Body of pancreas (tissue), 4 donors: ENCODE results near the gene SBSN. TPM values are rescaled to one million over a fixed set of nuclear protein-coding genes. Genes with fewer than 3 reads are reported as not detected.
"Not testable (repeated sequence)": the region's sequence is repeated elsewhere in the genome, so short reads cannot be mapped to it uniquely, and the experiment has no call there.

ENCODE experiments used
- ATAC-seq: fragments of 150-250 bp; one replicate; pipeline ENCODE4 v1.9.1; 2016
- DNase-seq, 4 donors: peaks; one replicate each; pipeline ENCODE4 v3.0.0-alpha.2; 2019
- H3K27ac ChIP-seq, 4 donors: fragments of 200-600 bp; sonication (generic); 1 replicate in 3 of 4; 2 replicates in 1 of 4; pipeline versions ENCODE4 v1.5.1 to v1.6.1; 2016 to 2019; ENCODE audit warnings: mild to moderate bottlenecking in 1 of 4, mixed read lengths in 1 of 4, moderate library complexity in 1 of 4
- H3K27me3 ChIP-seq, 2 donors: fragments of 200-600 bp; sonication (generic); one replicate each; pipeline ENCODE4 v1.6.0; 2016; ENCODE audit warnings: mild to moderate bottlenecking in 1 of 2
- H3K36me3 ChIP-seq, 2 donors: fragments of 200-600 bp; sonication (generic); replicated peaks in 1 of 2; 2 replicates each; pipeline ENCODE4 v1.5.1; 2016; ENCODE audit warnings: low read depth in 2 of 2; ENCODE audit not compliant: insufficient read depth in 1 of 2
- H3K4me1 ChIP-seq: fragments of 200-600 bp; sonication (generic); one replicate; pipeline ENCODE4 v1.6.0; 2016
- H3K4me3 ChIP-seq, 2 donors: fragments of 200-600 bp; sonication (generic); 1 replicate in 1 of 2; 2 replicates in 1 of 2; pipeline ENCODE4 v1.5.1; 2016 to 2019
- H3K9me3 ChIP-seq, 3 donors: fragments of 200-600 bp; sonication (generic); 1 replicate in 2 of 3; 2 replicates in 1 of 3; pipeline ENCODE4 v1.5.1; 2016
- CTCF ChIP-seq, 7 experiments: fragments of 450-650 bp in 4 of 7; fragments of 200-600 bp in 3 of 7; sonication (generic) in 3 of 7; IDR thresholded peaks; one replicate each; pipeline ENCODE4 v1.5.1; 2016 to 2019; ENCODE audit warnings: antibody characterized with exemption in 7 of 7
- POLR2A ChIP-seq, 3 donors: fragments of 450-650 bp; IDR thresholded peaks; one replicate each; pipeline ENCODE4 v1.6.1; 2016; ENCODE audit warnings: antibody characterized with exemption in 3 of 3, mild to moderate bottlenecking in 2 of 3
- WGBS, 2 donors: methylation state at CpG; one replicate each; pipeline ENCODE4 v1.1.5; 2017; 5-methylcytosine and 5-hydroxymethylcytosine counted together
- intact Hi-C: fragments of 100-400 bp; cut with DNase I; formaldehyde crosslinking; loops from one replicate; pipeline ENCODE4 v1.15.1; 2023
- total RNA-seq, 2 donors: library from RNA; depleted of rRNA; stranded (reverse); fragments of >200 nt; gene quantifications; one replicate each; pipeline ENCODE4 v1.1.0, GENCODE V29; 2016

The SBSN gene
- total RNA-seq, 2 donors from 2014 or later = not detected

- DNase-seq (no peak), ATAC-seq (no peak)
- intact Hi-C loops = no loop called here
- 72 to 88% methylated on average over 7 of the region's 7 CpGs for WGBS, 2 donors
- H3K36me3 ChIP-seq = no peaks in the 10 kb centered on the region
- no peaks in the 10 kb centered on the region for H3K9me3 ChIP-seq
- TF ChIP-seq CTCF (IDR thresholded peaks at IDR 0.05) (no peak), POLR2A (IDR thresholded peaks at IDR 0.05) (no peak)
- H3K4me1 ChIP-seq = peaks cover 17% of the 10 kb centered on the region
- no peak overlapping the region for H3K27ac ChIP-seq
- no peaks in the 10 kb centered on the region for H3K27me3 ChIP-seq
- no peak overlapping the region for H3K4me3 ChIP-seq
These were observed 43.7 kb downstream of the SBSN start for GRCh38 chr19:35484252-35485036.

- WGBS, 2 donors = 76 to 85% methylated on average over 5 of the region's 5 CpGs
- no peak for DNase-seq
- TF ChIP-seq POLR2A (IDR thresholded peaks at IDR 0.05) = no peak
- TF ChIP-seq CTCF (IDR thresholded peaks at IDR 0.05) = no peak
- H3K27ac ChIP-seq = no peak overlapping the region
- no peaks in the 10 kb centered on the region for H3K27me3 ChIP-seq
- no peak for ATAC-seq
- H3K4me1 ChIP-seq = peaks cover 17% of the 10 kb centered on the region
- H3K36me3 ChIP-seq = no peaks in the 10 kb centered on the region
- intact Hi-C loops = no loop called here
- H3K9me3 ChIP-seq = no peaks in the 10 kb centered on the region
- no peak overlapping the region for H3K4me3 ChIP-seq
These were observed 45.0 kb downstream of the SBSN start for GRCh38 chr19:35483089-35483488.

- ATAC-seq = no peak
- no peaks in the 10 kb centered on the region for H3K27me3 ChIP-seq
- DNase-seq = peak in 1 of 4 donors; percentile 35
- no peaks in the 10 kb centered on the region for H3K36me3 ChIP-seq
- no peak overlapping the region for H3K27ac ChIP-seq
- no peaks in the 10 kb centered on the region for H3K9me3 ChIP-seq
- H3K4me1 ChIP-seq = no peaks in the 10 kb centered on the region
- no peak overlapping the region for H3K4me3 ChIP-seq
- TF ChIP-seq POLR2A (IDR thresholded peaks at IDR 0.05) (no peak), CTCF (IDR thresholded peaks at IDR 0.05) (peak in 2 of 7 experiments; percentile 10 to 15)
- intact Hi-C loops = no loop called here
- 48 to 52% methylated on average over 21 of the region's 21 CpGs for WGBS, 2 donors
These were observed 49.1 kb downstream of the SBSN start for GRCh38 chr19:35478794-35479677.

- Histone ChIP-seq H3K36me3 (no peaks in the 10 kb centered on the region), H3K9me3 (no peaks in the 10 kb centered on the region), H3K4me1 (no peaks in the 10 kb centered on the region), H3K27ac (no peak overlapping the region), H3K4me3 (no peak overlapping the region), H3K27me3 (no peaks in the 10 kb centered on the region)
- TF ChIP-seq CTCF (IDR thresholded peaks at IDR 0.05) (peak in 2 of 7 experiments; percentile 10 to 12), POLR2A (IDR thresholded peaks at IDR 0.05) (no peak)
- ATAC-seq (no peak), DNase-seq (no peak)
- intact Hi-C loops = no loop called here
- 53 to 55% methylated on average over 4 of the region's 4 CpGs for WGBS, 2 donors
These were observed 52.0 kb downstream of the SBSN start for GRCh38 chr19:35476149-35476548.

- 90 to 93% methylated on average over 7 of the region's 7 CpGs for WGBS, 2 donors
- H3K27me3 ChIP-seq, ATAC-seq, H3K4me1 ChIP-seq, H3K27ac ChIP-seq, H3K9me3 ChIP-seq, H3K36me3 ChIP-seq, H3K4me3 ChIP-seq, DNase-seq: not testable (repeated sequence)
- intact Hi-C loops = loop anchor here (5.0 kb wide), 2 partner anchors 57 to 127 kb away; partner anchors contain the start of gene FFAR1
These were observed 53.5 kb downstream of the SBSN start for GRCh38 chr19:35474594-35474993.
